Measurements from ENCODE around the gene C19orf18. TPM values are rescaled to one million over a fixed set of nuclear protein-coding genes. Genes with fewer than 3 reads are reported as not detected.
A peak's percentile ranks its signal among the peaks of the same experiment; 100 is the strongest.

The C19orf18 gene
- total RNA-seq, 2 donors from 2014 or later = 0.40 to 0.51 TPM

DNA sequence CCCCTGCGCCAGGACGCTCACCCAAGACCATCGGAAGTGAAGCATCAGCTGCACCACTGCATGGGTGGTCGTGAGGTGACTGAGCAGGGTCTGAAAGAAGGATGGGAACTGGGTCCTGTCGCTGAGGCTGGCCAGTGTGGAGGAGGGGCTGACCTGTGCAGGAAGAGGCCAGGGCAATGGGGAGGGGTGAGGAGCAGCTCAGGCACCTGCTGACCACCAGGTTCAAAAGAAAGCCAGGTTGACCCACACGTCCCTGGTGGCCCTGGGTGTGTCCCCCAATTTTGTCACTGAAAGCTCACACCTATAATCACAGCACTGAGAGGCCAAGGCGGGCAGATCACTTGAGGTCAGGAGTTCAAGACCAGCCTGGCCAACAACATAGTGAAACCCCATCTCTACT, 45.8 kb upstream of the C19orf18 start:
- Mint-ChIP-seq H3K4me1 (no peaks in the 10 kb centered on the region), H3K36me3 (ENCODE audit: low read depth) (peaks cover 5% of the 10 kb centered on the region), H3K4me3 (no peak overlapping the region), H3K9me3 (peaks cover 62% of the 10 kb centered on the region), H3K27ac (no peak overlapping the region), H3K27me3 (ENCODE audit: insufficient read depth) (peaks cover 32% of the 10 kb centered on the region)
- Histone ChIP-seq H3K9me3 (ENCODE audit: control insufficient read depth, low read length) (peaks cover 45% of the 10 kb centered on the region), H3K27ac (ENCODE audit: low read depth, low read length) (no peak overlapping the region), H3K4me1 (ENCODE audit: control insufficient read depth, insufficient read depth, low read length) (no peaks in the 10 kb centered on the region), H3K36me3 (ENCODE audit: control insufficient read depth, insufficient read depth, low read length) (no peaks in the 10 kb centered on the region), H3K9ac (ENCODE audit: extremely low read depth, low read length, poor library complexity, severe bottlenecking) (no peak overlapping the region), H3K27me3 (ENCODE audit: control insufficient read depth, insufficient read depth, low read length, poor library complexity, severe bottlenecking) (no peaks in the 10 kb centered on the region), H3K4me3 (ENCODE audit: low read length) (no peak overlapping the region)
- TF ChIP-seq, protein P1, sequence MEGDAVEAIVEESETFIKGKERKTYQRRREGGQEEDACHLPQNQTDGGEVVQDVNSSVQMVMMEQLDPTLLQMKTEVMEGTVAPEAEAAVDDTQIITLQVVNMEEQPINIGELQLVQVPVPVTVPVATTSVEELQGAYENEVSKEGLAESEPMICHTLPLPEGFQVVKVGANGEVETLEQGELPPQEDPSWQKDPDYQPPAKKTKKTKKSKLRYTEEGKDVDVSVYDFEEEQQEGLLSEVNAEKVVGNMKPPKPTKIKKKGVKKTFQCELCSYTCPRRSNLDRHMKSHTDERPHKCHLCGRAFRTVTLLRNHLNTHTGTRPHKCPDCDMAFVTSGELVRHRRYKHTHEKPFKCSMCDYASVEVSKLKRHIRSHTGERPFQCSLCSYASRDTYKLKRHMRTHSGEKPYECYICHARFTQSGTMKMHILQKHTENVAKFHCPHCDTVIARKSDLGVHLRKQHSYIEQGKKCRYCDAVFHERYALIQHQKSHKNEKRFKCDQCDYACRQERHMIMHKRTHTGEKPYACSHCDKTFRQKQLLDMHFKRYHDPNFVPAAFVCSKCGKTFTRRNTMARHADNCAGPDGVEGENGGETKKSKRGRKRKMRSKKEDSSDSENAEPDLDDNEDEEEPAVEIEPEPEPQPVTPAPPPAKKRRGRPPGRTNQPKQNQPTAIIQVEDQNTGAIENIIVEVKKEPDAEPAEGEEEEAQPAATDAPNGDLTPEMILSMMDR (conservative IDR thresholded peaks at IDR 0.05) = no peak
- DNase-seq = no peak
- WGBS, 2 experiments (ENCODE audit: insufficient coverage in 1 of 2, insufficient read length in 1 of 2) = 69 to 72% methylated on average over 5 to 7 of the region's 7 CpGs

DNA sequence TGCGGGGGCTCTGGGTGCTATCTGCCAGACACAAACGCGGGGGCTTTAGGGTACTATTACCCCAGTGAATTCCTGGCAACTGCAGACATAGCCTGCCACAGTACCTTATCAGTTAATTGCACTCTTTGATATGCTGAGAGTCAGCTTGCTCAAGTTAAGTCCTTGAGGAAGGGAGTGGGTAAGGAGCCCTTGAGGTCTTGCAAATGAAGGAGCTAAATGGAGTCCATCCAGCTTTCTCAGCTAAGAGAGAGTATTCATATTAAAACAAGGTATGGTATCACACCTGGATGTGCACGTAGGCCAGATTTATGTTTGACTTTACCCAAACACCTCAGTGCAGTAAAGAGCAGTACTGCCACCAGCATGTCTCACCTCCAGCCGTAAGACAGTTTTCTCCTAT, 39.8 kb upstream of the C19orf18 start:
- H3K36me3 ChIP-seq (ENCODE audit: control insufficient read depth, insufficient read depth, low read length) = no peaks in the 10 kb centered on the region
- no peak overlapping the region for H3K27ac ChIP-seq (ENCODE audit: low read depth, low read length)
- peaks cover 69% of the 10 kb centered on the region for H3K9me3 Mint-ChIP-seq

DNA sequence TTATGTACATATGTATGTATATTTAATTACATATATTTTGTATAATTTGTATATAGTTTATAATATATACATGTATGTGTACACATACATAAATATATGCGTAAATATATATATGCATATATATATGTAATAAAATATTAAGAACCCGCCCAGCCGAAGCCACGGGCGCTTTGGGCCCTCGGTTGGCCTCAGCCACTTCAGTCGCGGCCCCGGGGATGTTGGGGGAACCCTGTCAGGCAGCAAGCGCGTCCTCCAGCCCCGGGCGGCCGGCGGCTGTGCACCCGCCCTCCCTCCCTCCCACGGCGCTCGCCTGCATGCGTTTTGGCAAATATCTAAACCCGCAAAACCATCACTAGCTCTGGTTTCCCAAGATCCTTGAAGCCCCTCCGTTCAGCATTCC, 36.2 kb upstream of the C19orf18 start:
- peaks cover 17% of the 10 kb centered on the region for H3K4me1 Mint-ChIP-seq
- no peak overlapping the region for H3K27ac ChIP-seq (ENCODE audit: low read depth, low read length)
- peaks cover 69% of the 10 kb centered on the region for H3K9me3 ChIP-seq (ENCODE audit: control insufficient read depth, low read length)
- no peak overlapping the region for H3K27ac Mint-ChIP-seq
- H3K36me3 Mint-ChIP-seq (ENCODE audit: low read depth) = peaks cover 61% of the 10 kb centered on the region
- no peak for DNase-seq
- no peaks in the 10 kb centered on the region for H3K27me3 Mint-ChIP-seq (ENCODE audit: insufficient read depth)
- WGBS, 2 experiments (ENCODE audit: insufficient coverage in 1 of 2, insufficient read length in 1 of 2) = 93 to 100% methylated on average over 2 to 21 of the region's 22 CpGs
- TF ChIP-seq, protein P1 (conservative IDR thresholded peaks at IDR 0.05) = no peak
- H3K9ac ChIP-seq (ENCODE audit: extremely low read depth, low read length, poor library complexity, severe bottlenecking) = no peak overlapping the region
- H3K4me3 ChIP-seq (ENCODE audit: low read length) = no peak overlapping the region
- H3K36me3 ChIP-seq (ENCODE audit: control insufficient read depth, insufficient read depth, low read length) = peaks cover 21% of the 10 kb centered on the region
- peaks cover 85% of the 10 kb centered on the region for H3K9me3 Mint-ChIP-seq
- H3K4me3 Mint-ChIP-seq = no peak overlapping the region
- H3K4me1 ChIP-seq (ENCODE audit: control insufficient read depth, insufficient read depth, low read length) = no peaks in the 10 kb centered on the region
- H3K27me3 ChIP-seq (ENCODE audit: control insufficient read depth, insufficient read depth, low read length, poor library complexity, severe bottlenecking) = no peaks in the 10 kb centered on the region

More for the DNA sequence above, 39.8 kb upstream of the C19orf18 start:
- no peaks in the 10 kb centered on the region for H3K27me3 ChIP-seq (ENCODE audit: control insufficient read depth, insufficient read depth, low read length, poor library complexity, severe bottlenecking)
- Mint-ChIP-seq H3K4me1 (peaks cover 17% of the 10 kb centered on the region), H3K4me3 (peak overlapping the region; percentile 13), H3K36me3 (ENCODE audit: low read depth) (peaks cover 34% of the 10 kb centered on the region), H3K27ac (peak overlapping the region; percentile 74), H3K27me3 (ENCODE audit: insufficient read depth) (peaks cover 13% of the 10 kb centered on the region)
- no peaks in the 10 kb centered on the region for H3K4me1 ChIP-seq (ENCODE audit: control insufficient read depth, insufficient read depth, low read length)
- H3K4me3 ChIP-seq (ENCODE audit: low read length) = no peak overlapping the region
- no peak overlapping the region for H3K9ac ChIP-seq (ENCODE audit: extremely low read depth, low read length, poor library complexity, severe bottlenecking)
- WGBS, 2 experiments (ENCODE audit: insufficient coverage in 1 of 2, insufficient read length in 1 of 2) = 67 to 78% methylated on average over 4 to 5 of the region's 5 CpGs
- no peak for DNase-seq
- H3K9me3 ChIP-seq (ENCODE audit: control insufficient read depth, low read length) = peaks cover 52% of the 10 kb centered on the region
- TF ChIP-seq, protein P1 (conservative IDR thresholded peaks at IDR 0.05) = no peak
